Stimulated activated CD8-positive, alpha-beta memory T cell treated with anti-CD3 and anti-CD28 coated beads, Interleukin-15, amount 100 ng/mL, for 48 hours (primary cell): Measurements from ENCODE around the gene FDX1.

Experiments used
- DNase-seq, 2 donors: peaks; one replicate each; pipeline ENCODE4 v3.0.0-alpha.2; 2020; ENCODE audit warnings: low read depth in 2 of 2

Gene FDX1

DNA sequence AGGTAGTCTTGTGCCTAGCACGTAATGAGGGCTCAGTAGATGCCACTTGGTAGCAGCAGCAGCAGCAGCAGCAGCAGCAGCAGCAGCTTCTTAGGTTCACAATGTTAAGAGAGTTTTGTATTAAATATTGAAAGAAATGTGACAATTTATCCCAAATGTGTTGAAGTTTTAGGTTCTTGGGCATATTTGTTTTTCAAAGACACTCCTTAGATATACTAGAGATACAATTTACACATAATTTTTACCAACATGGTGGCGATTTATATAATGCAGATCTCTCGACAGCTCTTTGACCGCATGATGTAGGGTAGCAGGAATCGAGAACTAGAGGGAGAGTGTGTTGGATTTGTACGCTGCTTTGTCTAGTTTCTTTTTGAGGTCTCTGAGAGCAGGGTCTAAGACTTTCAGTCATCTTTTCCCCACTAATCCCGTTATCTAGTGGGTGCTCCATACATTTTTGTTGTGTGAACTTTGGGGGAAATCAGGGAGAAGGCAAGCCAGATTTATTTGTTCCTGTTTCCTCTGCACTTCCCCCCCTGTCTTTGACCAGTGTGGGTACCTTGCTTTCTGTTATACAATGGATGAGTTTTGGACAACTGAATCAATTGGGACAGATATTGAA lies 1.4 kb downstream of the FDX1 start:
- no peak for DNase-seq

GRCh38 chr11:110431674-110432073 lies 1.9 kb downstream of the FDX1 start:
- DNase-seq: no peak

GRCh38 chr11:110432713-110433392 lies 3.1 kb downstream of the FDX1 start:
- DNase-seq: no peak

- DNase-seq: no peak
Observed at GRCh38 chr11:110433393-110434333, 3.9 kb downstream of the FDX1 start.

DNA sequence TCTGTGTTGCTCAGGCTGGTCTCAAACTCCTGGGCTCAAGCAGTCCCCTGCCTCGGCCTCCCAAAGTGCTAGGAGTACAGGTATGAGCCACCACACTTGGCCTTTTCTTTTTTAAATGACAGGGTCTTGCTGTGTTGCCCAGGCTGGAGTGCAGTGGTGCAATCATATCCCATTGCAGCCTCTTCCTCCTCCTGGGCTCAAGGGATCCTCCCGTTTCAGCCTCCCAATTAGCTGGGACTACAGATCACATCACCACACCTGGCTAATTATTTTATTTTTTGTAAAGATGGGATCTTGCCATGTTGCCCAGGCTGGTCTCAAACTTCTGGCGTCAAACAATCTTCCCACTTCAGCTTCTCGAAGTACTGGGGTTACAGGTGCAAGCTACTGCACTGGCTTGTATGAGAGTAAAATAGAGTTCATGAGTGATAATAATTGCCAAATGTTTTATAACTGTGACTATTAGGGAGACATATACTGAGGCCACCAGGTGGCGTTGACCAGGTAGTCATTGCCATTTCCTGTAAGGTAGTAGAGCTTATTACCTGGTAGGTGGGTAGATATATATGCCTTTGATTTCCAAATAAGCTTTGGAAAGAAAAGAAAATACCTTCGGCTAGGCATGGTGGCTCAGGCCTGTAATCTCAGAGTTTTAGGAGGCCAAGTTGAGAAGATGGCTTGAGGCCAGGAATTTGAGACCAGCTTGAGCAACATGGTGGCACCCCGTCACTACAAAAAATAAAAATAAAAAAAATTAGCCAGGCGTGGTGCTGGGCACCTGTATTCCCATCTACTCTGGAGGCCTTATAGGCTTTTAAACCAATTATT lies 5.4 kb downstream of the FDX1 start:
- no peak for DNase-seq

GRCh38 chr11:110435780-110436717 lies 6.3 kb downstream of the FDX1 start:
- DNase-seq: no peak

DNA sequence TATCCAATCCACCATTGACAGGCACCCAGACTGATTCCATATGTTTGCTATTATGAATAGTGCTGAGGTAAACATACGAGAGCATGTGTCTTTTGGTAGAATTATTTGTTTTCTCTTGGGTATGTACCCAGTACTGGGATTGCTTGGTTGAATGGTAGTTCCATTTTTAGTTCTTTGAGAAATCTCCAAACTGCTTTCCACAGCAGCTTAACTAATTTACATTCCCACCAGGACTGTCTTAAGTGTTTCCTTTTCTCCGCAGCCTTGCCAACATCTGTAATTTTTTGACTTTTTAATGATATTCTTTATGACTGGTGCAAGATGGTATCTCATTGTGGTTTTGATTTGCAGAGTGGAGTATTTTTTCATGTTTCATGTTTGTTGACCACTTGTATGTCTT lies 8.3 kb downstream of the FDX1 start:
- no peak for DNase-seq

DNA sequence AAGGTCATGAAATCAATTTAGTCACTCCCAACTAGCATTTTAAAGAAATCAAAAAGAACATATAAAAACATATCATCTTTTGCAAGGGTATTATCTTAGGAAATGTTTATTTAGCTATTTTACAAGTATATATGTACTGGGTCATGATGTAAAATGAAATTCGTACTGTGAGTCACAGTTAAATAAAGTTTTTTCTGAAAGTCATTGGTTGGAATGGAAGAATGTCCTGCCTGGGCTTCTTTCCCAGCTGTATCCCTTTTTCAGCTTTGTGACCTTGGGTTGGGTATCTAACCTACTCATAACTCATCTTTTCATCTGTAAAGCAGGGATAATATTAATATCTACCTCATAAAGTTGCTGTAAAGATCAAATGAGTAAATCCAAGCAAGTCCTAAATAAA lies 15.7 kb downstream of the FDX1 start:
- no peak for DNase-seq

DNA sequence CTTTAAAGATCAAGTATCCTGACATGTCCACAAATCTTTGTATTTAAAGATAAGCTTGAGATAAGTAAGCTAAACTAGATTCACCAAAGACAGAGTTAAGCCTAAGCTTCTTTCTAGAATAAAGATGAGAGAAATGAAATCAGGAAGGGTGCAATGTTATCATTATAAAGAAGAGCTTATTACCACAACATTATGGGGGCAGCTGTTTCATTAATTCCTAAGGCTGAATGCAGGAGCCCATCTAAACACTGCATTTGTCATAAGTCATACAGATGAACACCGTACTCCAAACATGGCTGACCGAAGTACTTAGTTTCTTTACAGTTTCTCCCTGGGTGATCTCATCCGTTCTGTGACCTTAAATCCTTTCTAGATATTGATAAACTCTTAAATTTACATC lies 16.3 kb downstream of the FDX1 start:
- DNase-seq: no peak

GRCh38 chr11:110446594-110446993 lies 16.8 kb downstream of the FDX1 start:
- no peak for DNase-seq

GRCh38 chr11:110447343-110447742 lies 17.6 kb downstream of the FDX1 start:
- DNase-seq: no peak

- DNase-seq: no peak
Observed at GRCh38 chr11:110447897-110448745, 18.4 kb downstream of the FDX1 start.

DNA sequence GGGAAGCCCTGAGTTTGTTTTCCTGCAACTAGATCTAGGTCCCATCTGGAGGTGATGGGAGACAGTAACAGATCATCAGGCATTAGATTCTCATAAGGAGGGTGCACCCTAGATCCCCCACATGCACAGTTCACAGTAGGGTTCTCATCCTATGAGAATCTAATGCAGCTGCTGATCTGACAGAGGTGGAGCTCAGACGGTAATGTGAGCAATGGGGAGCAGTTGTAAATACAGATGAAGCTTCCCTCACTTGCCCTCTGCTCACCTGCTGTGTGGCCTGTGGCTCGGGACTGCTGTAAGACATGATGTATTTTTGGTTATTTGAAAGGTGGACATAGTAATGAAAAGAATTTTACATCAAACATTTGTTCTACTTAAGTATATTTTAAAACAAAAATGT lies 20.5 kb downstream of the FDX1 start:
- DNase-seq: no peak

GRCh38 chr11:110452720-110453119 lies 23.0 kb downstream of the FDX1 start:
- DNase-seq: no peak

DNA sequence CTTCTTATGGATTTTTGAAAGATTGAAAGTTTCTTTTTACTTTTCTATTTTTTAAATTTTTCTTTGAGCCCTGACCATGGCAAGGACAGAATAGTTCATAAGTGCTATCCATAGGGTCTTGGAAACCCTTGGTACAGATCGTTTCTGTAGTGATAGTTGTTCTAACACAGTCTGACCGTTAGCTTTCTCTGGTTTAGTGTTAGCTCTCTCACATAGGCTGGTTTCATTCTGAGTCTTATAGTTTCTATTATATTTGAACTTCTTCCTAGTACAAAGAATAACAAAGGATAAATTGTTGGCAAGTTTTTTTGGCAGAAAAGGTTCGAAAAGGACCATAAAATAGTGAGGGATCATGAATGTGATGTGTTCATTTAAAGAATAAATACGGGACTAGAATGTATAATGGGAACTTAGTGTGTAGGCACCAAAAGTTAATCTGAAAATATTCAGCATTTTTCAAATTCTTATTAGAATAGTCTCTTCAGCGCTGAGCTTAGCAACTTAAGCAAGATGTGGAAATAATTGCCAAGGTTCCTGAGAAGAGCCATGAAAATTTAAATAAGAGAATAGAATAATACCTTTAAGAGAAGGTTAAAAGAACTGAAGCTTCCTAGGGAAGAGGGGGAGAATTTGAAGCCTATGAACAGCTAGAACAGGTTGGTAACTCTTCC lies 24.1 kb downstream of the FDX1 start:
- no peak for DNase-seq

DNA sequence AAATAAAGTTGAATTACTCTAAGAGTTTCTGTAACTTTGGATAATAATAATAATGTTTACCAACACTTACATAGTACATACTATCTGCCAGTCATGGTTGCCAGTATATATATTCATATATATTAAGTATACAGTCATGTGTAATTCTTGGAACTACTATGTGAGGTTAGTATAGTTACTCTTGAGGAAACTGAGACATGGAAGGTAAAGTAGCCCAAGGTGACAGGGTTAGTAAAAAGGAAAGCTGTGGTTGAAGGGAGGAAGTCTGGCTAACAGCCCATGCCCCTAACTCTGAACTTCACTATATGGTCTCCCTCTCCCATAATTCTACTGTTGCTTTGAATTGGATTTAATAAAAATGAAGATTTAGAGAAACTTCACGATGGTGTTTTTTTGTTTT lies 24.9 kb downstream of the FDX1 start:
- no peak for DNase-seq

GRCh38 chr11:110455718-110456117 lies 26.0 kb downstream of the FDX1 start:
- no peak for DNase-seq

DNA sequence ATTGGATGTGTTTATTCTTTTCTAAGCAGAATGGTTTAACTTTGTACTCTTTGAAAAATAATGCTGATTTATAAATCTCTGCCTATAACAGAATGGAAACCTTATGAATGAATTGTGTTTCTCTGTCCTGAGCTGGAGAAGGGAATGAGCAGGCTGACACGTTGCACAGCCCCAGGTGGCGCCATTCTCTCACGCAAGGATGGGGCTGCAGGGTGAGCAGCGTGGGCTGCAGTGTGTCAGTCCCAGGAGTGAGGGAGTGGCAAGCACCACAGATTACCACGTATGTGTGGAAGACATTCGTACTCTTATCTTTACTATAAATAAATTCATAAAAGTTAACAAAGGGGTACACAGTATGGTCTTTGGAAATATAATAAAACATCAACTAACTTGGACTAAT lies 33.4 kb downstream of the FDX1 start:
- DNase-seq: no peak

DNA sequence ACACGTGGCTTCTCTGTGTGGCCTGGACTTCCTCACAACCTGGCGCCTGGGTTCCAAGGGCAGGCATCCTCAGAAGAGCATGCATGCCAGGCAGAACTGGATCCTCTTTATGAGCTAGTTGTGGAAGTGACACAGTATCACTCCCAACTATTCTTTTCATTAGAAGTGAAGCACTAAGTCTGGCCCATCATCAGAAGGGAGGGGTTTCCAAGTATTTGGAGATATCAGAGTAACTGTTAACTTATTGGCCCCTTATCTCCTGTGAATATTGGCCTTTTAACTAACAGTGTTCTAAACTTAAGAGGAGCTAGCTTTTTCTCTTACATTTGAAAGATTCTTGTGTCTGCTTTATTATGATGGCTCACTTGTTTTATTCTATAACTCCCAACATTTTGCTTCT lies 35.5 kb downstream of the FDX1 start:
- DNase-seq: no peak
